GM12878 (cell line): ENCODE results near the gene NKAIN2. TPM values are rescaled to one million over a fixed set of nuclear protein-coding genes. Genes with fewer than 3 reads are reported as not detected.

ENCODE experiments used
- ATAC-seq: fragments of 200-7000 bp; cut with Tn5 transposase; 3 replicates; pipeline ENCODE4 v1.9.1; 2020; ENCODE audit warnings: mild to moderate bottlenecking, moderate library complexity
- BruUV-seq: library from RNA; stranded (reverse); fragments of 400-500 nt; replicated peaks from 2 replicates; lab custom pipeline; 2021; lab: Mats Ljungman, UMichigan
- CTCF ChIA-PET: fragments of 300-600 bp; sonication (Branson Sonifier 250); formaldehyde crosslinking; extraction: SDS; loops from one replicate; lab custom pipeline; 2021; ENCODE audit warnings: inconsistent platforms; lab: Yijun Ruan, JAX
- POLR2A ChIA-PET: fragments of 350-600 bp; formaldehyde crosslinking; extraction: SDS; loops from one replicate; lab custom pipeline; 2021; ENCODE audit warnings: inconsistent platforms; lab: Charles Lee
- RAD21 ChIA-PET: fragments of 300-600 bp; sonication (Branson Sonifier 250); formaldehyde crosslinking; loops from one replicate; lab custom pipeline; 2023; ENCODE audit warnings: antibody characterized with exemption; ENCODE audit not compliant: unreplicated experiment; lab: Charles Lee
- SMC1A ChIA-PET: fragments of 300-600 bp; sonication (Branson Sonifier 250); formaldehyde crosslinking; loops from one replicate; lab custom pipeline; 2023; ENCODE audit not compliant: unreplicated experiment, uncharacterized antibody; lab: Charles Lee
- DNase-seq: peaks from one replicate; pipeline ENCODE4 v3.0.0-alpha.2; 2011; ENCODE audit warnings: low read depth, low spot score
- FAIRE-seq: peaks from 3 replicates; lab custom pipeline; 2011; peaks lifted over from hg19 to GRCh38; lab: Jason Lieb, UNC
- H2AFZ ChIP-seq: 2 replicates; pipeline ENCODE4 v1.6.0; 2011; ENCODE audit warnings: low read depth, low read length, control low read depth; ENCODE audit not compliant: control insufficient read depth
- H3K27ac ChIP-seq: 2 replicates; pipeline ENCODE4 v1.5.1; 2011; ENCODE audit warnings: control low read depth; ENCODE audit not compliant: control insufficient read depth, insufficient read depth
- H3K27me3 ChIP-seq, 2 experiments: replicated peaks in 1 of 2; 2 replicates each; pipeline versions ENCODE4 v1.6.0 to v1.6.1; 2011; ENCODE audit warnings: low read length in 1 of 2; ENCODE audit not compliant: control insufficient read depth in 2 of 2, insufficient read depth in 2 of 2
- H3K36me3 ChIP-seq, 2 experiments: 2 replicates each; pipeline ENCODE4 v1.5.1; 2011; ENCODE audit warnings: low read length in 1 of 2; ENCODE audit not compliant: control insufficient read depth in 2 of 2, insufficient read depth in 2 of 2
- H3K4me1 ChIP-seq: 2 replicates; pipeline ENCODE4 v1.6.1; 2011; ENCODE audit warnings: mild to moderate bottlenecking, low read length, moderate library complexity, mixed read lengths; ENCODE audit not compliant: control insufficient read depth, insufficient read depth
- H3K4me2 ChIP-seq: 2 replicates; pipeline ENCODE4 v1.6.0; 2011; ENCODE audit warnings: control low read depth; ENCODE audit not compliant: control insufficient read depth, insufficient read depth
- H3K4me3 ChIP-seq: fragments of 200-600 bp; sonication (generic); 2 replicates; pipeline ENCODE4 v1.5.1; 2016
- H3K79me2 ChIP-seq: 2 replicates; pipeline ENCODE4 v1.6.0; 2011; ENCODE audit warnings: low read length; ENCODE audit not compliant: control insufficient read depth, insufficient read depth
- H3K9ac ChIP-seq: 2 replicates; pipeline ENCODE4 v1.8.0; 2011; ENCODE audit warnings: low read length, control low read depth, mixed read lengths; ENCODE audit not compliant: control insufficient read depth, insufficient read depth
- H3K9me3 ChIP-seq: replicated peaks from 3 replicates; pipeline ENCODE4 v1.5.1; 2011; ENCODE audit warnings: mild to moderate bottlenecking, low read length; ENCODE audit not compliant: control insufficient read depth, insufficient read depth
- H4K20me1 ChIP-seq: 2 replicates; pipeline ENCODE4 v1.6.0; 2011; ENCODE audit not compliant: control insufficient read depth, insufficient read depth
- ASH2L ChIP-seq: fragments of 300-600, 200-600 bp; sonication (generic); IDR thresholded peaks from 2 replicates; pipeline ENCODE4 v1.6.1; 2017; ENCODE audit warnings: low read depth, mild to moderate bottlenecking, borderline replicate concordance
- BACH1 ChIP-seq: fragments of 450-650 bp; IDR thresholded peaks from 2 replicates; pipeline ENCODE4 v1.6.1; 2017; ENCODE audit warnings: mild to moderate bottlenecking, borderline replicate concordance
- BHLHE40 ChIP-seq, 2 experiments: fragments of 450-650 bp in 1 of 2; IDR thresholded peaks; 2 replicates each; pipeline ENCODE4 v1.6.1; 2011 to 2017; ENCODE audit warnings: low read depth in 2 of 2, borderline replicate concordance in 1 of 2, improper control_type of control experiment in 1 of 2, low read length in 1 of 2, mild to moderate bottlenecking in 1 of 2
- EED ChIP-seq: sonication (generic); IDR thresholded peaks from 2 replicates; pipeline ENCODE4 v1.6.1; 2016; ENCODE audit warnings: antibody characterized with exemption, low read depth
- GATAD2B ChIP-seq: fragments of 450-650 bp; conservative IDR thresholded peaks from 2 replicates; pipeline ENCODE4 v1.6.1; 2017; ENCODE audit warnings: low read depth, mild to moderate bottlenecking, moderate library complexity
- HDAC6 ChIP-seq: fragments of 200-600 bp; sonication (generic); IDR thresholded peaks from one replicate; pipeline ENCODE4 v1.8.0; 2017; ENCODE audit warnings: antibody characterized with exemption; ENCODE audit not compliant: unreplicated experiment
- IKZF2 ChIP-seq, 2 experiments: fragments of 450-650 bp; IDR thresholded peaks; 2 replicates each; pipeline ENCODE4 v1.6.1; 2017; ENCODE audit warnings: mild to moderate bottlenecking in 2 of 2, moderate library complexity in 2 of 2
- JUNB ChIP-seq: IDR thresholded peaks from 2 replicates; pipeline ENCODE4 v1.6.1; 2016; ENCODE audit warnings: antibody characterized with exemption, mild to moderate bottlenecking
- MEF2A ChIP-seq: IDR thresholded peaks from 2 replicates; pipeline ENCODE4 v1.6.1; 2011; ENCODE audit warnings: low read depth, mild to moderate bottlenecking, low read length, moderate library complexity; ENCODE audit not compliant: insufficient read depth
- MTA3 ChIP-seq: IDR thresholded peaks from 2 replicates; pipeline ENCODE4 v1.6.1; 2012; ENCODE audit warnings: low read length, inconsistent platforms, borderline replicate concordance
- RB1 ChIP-seq: fragments of 450-650 bp; formaldehyde crosslinking; IDR thresholded peaks from 2 replicates; pipeline ENCODE4 v1.6.1; 2017; ENCODE audit warnings: mild to moderate bottlenecking, borderline replicate concordance
- RUNX3 ChIP-seq: IDR thresholded peaks from 2 replicates; pipeline ENCODE4 v1.6.1; 2012; ENCODE audit warnings: low read length, inconsistent platforms
- SIN3A ChIP-seq: IDR thresholded peaks from 2 replicates; pipeline ENCODE4 v1.6.1; 2012; ENCODE audit warnings: low read depth, low read length, improper control_type of control experiment
- SMARCA5 ChIP-seq: fragments of 450-650 bp; IDR thresholded peaks from 2 replicates; pipeline ENCODE4 v1.6.1; 2017; ENCODE audit warnings: mild to moderate bottlenecking
- TCF7 ChIP-seq: IDR thresholded peaks from 2 replicates; pipeline ENCODE4 v1.6.1; 2014; ENCODE audit warnings: antibody characterized with exemption, borderline replicate concordance
- USF1 ChIP-seq: IDR thresholded peaks from 2 replicates; pipeline ENCODE4 v1.6.1; 2011; ENCODE audit warnings: borderline replicate concordance, low read depth, mild to moderate bottlenecking, moderate library complexity, mixed read lengths, low read length; ENCODE audit not compliant: insufficient read depth; ENCODE audit errors: extremely low read length
- ZBED1 ChIP-seq: IDR thresholded peaks from 2 replicates; pipeline ENCODE4 v1.6.1; 2016; ENCODE audit warnings: borderline replicate concordance
- ZNF207 ChIP-seq: fragments of 450-650 bp; IDR thresholded peaks from 2 replicates; pipeline ENCODE4 v1.6.1; 2014; ENCODE audit warnings: antibody characterized with exemption, mild to moderate bottlenecking, borderline replicate concordance
- WGBS: methylation state at CpG from one replicate; pipeline ENCODE4 v1.1.6; 2016; ENCODE audit warnings: low lambda C conversion rate; ENCODE audit not compliant: insufficient replicate concordance, insufficient coverage; ENCODE audit errors: missing lambda C conversion rate; 5-methylcytosine and 5-hydroxymethylcytosine counted together
- in situ Hi-C: fragments of 300-500 bp; cut with MboI; formaldehyde crosslinking; loops from 9 replicates; pipeline ENCODE4 v1.14.3; 2018; ENCODE audit warnings: mixed read lengths
- intact Hi-C: fragments of 100-400 bp; cut with micrococcal nuclease; formaldehyde crosslinking; loops from one replicate; pipeline ENCODE4 v1.14.2; 2022; ENCODE audit not compliant: unreplicated experiment
- polyA plus RNA-seq, 11 experiments: library from polyadenylated mRNA; depleted of rRNA in 4 of 11; unstranded in 6 of 11; stranded (reverse) in 5 of 11; fragments of >200 nt; fragmentation: Nextera tagmentation in 4 of 11; fragmentation: Illumina TruSeq in 1 of 11; extraction: Ambion mirVana in 4 of 11; extraction: Trizol in 1 of 11; gene quantifications; 1 replicate in 1 of 11; 2 replicates in 10 of 11; pipeline versions ENCODE4 v1.2.1 to v1.2.3, GENCODE V29; 2011 to 2016; ENCODE audit warnings: inconsistent platforms in 2 of 11, missing spikeins in 2 of 11, low read depth in 1 of 11
- total RNA-seq, 4 experiments: library from RNA; depleted of rRNA in 3 of 4; stranded (reverse); fragments of >200 nt in 3 of 4; fragmentation: Illumina TruSeq in 1 of 4; extraction: Trizol in 1 of 4; gene quantifications; 2 replicates each; pipeline versions ENCODE4 v1.2.1 to v1.2.3, GENCODE V29; 2013 to 2021
- TF ChIP-seq, protein P1 (sequence below): fragments of 450-650 bp; IDR thresholded peaks from 2 replicates; pipeline ENCODE4 v1.6.1; 2018; ENCODE audit warnings: borderline replicate concordance, mild to moderate bottlenecking; ENCODE audit not compliant: partially characterized antibody

NKAIN2 gene
- total and polyA plus RNA-seq, 10 of the 15 experiments (the other 5 are each of a cell fraction or from before 2014, with no cell fraction given) = not detected

GRCh38 chr6:124699038-124699437, 895.4 kb downstream of the NKAIN2 start (continued):
- TF ChIP-seq IKZF2 (IDR thresholded peaks at IDR 0.05) = no peak
- TF ChIP-seq, all 136 proteins: peak for 0

DNA sequence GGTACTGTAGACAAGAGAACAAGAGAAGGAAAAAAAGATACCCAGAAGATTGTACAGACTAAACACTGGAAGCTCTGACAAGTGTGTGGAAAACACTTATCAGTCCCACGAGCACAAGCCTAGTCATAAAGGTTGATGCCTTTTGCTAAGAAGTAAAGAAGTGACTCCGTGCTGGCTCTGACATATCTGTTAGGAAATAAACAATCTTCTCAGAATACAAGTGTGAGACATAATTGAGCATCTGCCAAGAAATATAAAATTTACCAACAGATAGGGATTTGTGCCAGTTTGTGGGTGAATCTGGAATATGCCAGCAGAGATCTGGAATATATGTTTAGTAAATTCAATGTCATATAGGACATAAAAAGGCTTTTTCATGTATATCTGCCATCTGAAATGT, 899.9 kb downstream of the NKAIN2 start:
- in situ Hi-C loops = no loop called here
- Histone ChIP-seq H4K20me1 (no peaks in the 10 kb centered on the region), H2AFZ (no peak overlapping the region), H3K27me3 (no peaks in the 10 kb centered on the region), H3K4me3 (no peak overlapping the region), H3K4me2 (no peak overlapping the region), H3K9me3 (no peaks in the 10 kb centered on the region), H3K27ac (no peak overlapping the region), H3K79me2 (no peaks in the 10 kb centered on the region), H3K4me1 (no peaks in the 10 kb centered on the region), H3K36me3 (no peaks in the 10 kb centered on the region), H3K9ac (no peak overlapping the region)
- DNase-seq (no peak), ATAC-seq (no peak), FAIRE-seq (no peak)
- SMC1A ChIA-PET = no interaction called here
- 0% methylated on average over 2 of the region's 2 CpGs for WGBS
- CTCF ChIA-PET = no interaction called here
- POLR2A ChIA-PET = no interaction called here
- RAD21 ChIA-PET = no interaction called here
- TF ChIP-seq ZBED1 (no peak), SMARCA5 (no peak), GATAD2B (no peak), SIN3A (no peak), HDAC6 (no peak), ASH2L (no peak), MEF2A (no peak), RB1 (no peak), USF1 (no peak), EED (no peak), MTA3 (no peak), ZNF207 (no peak), RUNX3 (no peak), BHLHE40 (IDR thresholded peaks at IDR 0.05; ENCODE audit: borderline replicate concordance in 1 of 2, low read depth in 2 of 2, low read length in 1 of 2) (no peak), JUNB (no peak), BACH1 (no peak), TCF7 (no peak)
- TF ChIP-seq, protein P1, sequence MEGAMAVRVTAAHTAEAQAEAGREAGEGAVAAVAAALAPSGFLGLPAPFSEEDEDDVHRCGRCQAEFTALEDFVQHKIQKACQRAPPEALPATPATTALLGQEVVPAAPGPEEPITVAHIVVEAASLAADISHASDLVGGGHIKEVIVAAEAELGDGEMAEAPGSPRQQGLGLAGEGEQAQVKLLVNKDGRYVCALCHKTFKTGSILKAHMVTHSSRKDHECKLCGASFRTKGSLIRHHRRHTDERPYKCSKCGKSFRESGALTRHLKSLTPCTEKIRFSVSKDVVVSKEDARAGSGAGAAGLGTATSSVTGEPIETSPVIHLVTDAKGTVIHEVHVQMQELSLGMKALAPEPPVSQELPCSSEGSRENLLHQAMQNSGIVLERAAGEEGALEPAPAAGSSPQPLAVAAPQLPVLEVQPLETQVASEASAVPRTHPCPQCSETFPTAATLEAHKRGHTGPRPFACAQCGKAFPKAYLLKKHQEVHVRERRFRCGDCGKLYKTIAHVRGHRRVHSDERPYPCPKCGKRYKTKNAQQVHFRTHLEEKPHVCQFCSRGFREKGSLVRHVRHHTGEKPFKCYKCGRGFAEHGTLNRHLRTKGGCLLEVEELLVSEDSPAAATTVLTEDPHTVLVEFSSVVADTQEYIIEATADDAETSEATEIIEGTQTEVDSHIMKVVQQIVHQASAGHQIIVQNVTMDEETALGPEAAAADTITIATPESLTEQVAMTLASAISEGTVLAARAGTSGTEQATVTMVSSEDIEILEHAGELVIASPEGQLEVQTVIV = no peak
- no TSS peak for BruUV-seq
- intact Hi-C loops = no loop called here
